GM12874 (cell line): ENCODE measurements around the gene CADPS.

Experiments
- TF ChIP-seq, protein P1 (sequence below): IDR thresholded peaks from 2 replicates; pipeline ENCODE4 v1.5.1; 2011; ENCODE audit warnings: low read depth, mild to moderate bottlenecking, control low read depth, low read length, moderate library complexity; ENCODE audit not compliant: insufficient read depth

Gene CADPS

DNA sequence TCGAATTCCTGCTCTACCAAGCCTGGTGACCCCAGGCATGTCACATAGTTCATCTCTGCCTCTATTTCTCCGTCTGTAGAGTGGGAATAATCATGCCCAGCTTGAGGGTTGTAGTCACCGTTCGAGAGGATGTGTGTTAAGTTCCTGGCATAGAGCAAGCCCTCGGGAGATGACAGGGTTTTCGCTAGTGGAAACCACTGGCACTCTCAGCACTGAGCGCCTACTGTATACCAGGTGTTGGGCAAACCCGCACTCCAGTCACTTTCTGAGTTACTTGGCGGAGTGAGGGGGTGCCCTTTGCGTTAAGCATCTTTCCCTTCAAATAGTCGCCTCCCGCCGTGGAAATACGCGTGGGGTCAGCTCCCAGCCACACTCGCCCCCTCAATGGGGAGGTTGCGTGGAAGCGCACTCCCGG is 506.9 kb downstream of the CADPS start:
- TF ChIP-seq, protein P1, sequence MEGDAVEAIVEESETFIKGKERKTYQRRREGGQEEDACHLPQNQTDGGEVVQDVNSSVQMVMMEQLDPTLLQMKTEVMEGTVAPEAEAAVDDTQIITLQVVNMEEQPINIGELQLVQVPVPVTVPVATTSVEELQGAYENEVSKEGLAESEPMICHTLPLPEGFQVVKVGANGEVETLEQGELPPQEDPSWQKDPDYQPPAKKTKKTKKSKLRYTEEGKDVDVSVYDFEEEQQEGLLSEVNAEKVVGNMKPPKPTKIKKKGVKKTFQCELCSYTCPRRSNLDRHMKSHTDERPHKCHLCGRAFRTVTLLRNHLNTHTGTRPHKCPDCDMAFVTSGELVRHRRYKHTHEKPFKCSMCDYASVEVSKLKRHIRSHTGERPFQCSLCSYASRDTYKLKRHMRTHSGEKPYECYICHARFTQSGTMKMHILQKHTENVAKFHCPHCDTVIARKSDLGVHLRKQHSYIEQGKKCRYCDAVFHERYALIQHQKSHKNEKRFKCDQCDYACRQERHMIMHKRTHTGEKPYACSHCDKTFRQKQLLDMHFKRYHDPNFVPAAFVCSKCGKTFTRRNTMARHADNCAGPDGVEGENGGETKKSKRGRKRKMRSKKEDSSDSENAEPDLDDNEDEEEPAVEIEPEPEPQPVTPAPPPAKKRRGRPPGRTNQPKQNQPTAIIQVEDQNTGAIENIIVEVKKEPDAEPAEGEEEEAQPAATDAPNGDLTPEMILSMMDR, result no peak

DNA sequence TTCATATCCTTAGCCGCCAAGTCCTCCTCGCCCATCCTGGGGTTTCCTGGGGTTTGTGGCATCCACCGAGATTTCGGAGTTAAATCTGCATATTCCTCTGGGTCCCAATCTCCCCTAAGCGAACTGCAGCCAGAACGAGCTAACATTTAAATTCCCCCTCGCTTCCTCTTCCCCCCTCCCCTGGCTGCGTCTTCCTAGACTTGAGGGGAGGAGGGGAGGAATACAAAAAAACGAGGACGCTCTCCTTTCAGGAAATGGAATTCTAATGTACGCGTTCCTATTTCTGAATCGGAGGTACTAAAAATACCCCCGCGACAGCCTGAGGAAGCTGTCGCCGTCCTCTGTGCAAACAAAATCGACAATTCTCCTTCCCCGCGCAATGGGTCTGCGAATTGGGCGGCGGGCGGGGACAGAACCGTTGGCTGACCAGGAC is 507.4 kb downstream of the CADPS start:
- TF ChIP-seq, protein P1, result no peak

DNA sequence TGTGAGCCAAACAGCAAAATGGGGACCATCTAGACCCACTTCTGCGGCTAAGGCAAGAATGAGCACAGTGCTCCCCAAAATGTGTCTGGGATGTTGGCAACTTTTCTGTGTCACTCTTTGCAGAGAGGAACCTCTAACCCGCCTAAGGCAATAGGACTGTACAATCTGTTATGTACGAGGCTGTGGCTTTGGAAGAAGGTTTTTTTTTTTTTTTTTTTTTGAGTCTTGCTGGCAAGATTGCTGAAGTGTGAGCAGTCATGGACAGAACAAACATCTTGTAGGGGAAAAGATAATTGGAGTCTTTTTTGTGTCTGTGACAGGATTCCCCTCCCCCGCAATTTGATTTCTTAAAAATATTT is 509.1 kb downstream of the CADPS start:
- TF ChIP-seq, protein P1, result no peak

DNA sequence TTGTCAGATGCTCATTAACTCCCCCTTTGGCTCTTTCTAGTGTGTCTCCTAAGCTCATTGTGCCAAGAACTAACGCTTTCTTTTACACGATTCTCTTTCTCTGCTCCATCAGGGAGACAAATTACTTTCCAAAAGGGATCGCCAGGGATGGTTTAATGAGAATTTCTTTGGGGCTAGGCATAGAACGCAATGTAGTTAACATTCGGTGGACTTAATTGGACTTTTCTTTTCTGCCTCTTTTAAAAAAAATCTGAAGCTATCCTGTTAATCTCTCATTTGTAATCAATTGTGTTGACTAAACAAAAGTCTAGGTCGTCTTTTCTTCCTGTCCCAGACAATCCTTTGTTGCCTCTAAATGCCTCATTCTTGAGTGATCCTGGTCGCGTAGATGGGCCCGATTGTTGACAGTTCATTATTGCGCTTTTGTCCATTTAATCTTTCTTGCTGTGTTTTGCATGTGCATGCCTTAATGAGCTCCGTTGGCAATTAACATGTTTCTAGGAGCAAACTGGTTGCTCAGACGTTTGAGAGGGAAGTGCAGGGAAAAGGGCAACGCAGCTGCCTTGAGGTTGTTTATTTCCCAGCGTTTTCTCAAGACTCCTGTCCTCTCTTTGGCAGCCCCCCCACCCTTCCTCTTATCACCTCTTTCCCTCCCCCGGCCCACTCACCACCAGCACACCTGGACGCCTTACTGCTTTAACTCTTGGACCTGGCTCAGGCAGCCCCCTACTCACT is 509.7 kb downstream of the CADPS start:
- TF ChIP-seq, protein P1, result no peak

DNA sequence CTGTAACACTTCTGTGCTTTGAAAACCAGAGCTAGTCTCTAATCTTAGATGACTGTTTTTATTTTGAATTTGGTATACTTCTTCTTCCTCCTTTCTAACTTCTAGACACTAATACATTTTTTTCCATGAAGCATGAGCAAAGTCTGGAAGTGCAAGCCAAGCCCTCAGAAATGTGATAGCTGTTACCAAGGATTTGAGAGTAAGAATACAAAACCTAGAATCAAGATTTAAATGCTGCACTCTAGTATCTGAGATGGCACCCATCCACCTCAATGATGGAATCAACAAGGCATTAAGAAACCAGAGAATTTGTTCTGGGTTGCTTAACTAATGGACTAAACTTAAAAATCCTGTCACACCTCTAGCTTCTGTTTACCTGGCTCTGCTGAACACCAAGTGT is 511.0 kb downstream of the CADPS start:
- TF ChIP-seq, protein P1, result no peak

DNA sequence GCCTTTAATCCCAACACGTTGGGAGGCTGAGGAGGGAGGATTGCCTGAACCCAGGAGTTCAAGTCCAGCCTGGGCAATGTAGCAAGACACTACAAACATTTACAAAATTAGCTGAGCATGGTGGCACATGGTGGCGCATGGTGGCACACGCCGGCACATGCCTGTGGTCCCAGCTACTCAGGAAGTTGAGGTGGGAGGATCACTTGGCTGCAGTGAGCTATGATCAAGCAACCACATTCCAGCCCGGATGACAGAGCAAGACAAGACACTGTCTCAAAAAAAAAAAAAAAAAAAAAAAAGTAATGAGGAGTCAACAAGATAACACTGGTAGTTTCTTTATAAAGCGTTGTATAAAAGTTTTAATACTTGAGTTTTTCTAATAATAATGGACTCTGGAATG is 511.9 kb downstream of the CADPS start:
- TF ChIP-seq, protein P1, result no peak

DNA sequence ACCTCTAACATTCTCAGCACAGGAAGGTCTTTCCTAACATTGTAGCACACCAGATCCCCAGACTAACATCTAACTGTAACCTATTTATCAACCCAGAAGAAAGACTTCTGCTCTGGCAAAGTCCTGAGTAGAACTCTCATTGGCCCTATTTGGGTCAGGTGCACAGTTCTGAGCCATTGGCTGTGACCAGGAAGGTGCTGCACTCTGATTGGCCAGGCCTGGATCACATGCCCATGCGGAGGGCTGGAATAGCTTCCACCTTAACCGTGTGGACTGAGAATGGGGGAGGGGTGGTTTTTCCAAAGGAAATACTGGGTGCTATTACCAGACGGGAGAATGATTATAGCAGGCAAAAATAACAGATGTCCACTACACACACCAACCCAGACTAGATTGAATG is 513.4 kb downstream of the CADPS start:
- TF ChIP-seq, protein P1, result no peak

DNA sequence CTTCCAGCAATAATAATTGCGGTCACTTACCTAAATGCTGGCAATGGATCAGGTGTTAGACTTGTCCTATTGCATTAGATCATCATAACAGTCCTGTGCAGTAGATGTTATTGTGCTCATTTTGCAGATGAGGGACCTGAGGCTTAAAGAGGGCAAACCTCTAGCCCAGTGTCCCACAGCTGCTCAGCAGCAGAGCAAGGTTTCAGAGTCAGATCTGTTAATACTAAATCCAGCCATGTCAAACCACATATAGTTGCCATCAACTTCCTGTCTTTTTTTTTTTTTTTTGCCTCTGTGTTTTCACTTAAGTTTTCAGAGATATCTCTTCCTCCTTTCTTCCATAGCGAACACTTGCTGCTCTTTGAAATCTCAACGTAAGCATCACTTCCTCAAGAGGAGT is 514.0 kb downstream of the CADPS start:
- TF ChIP-seq, protein P1, result no peak
